ENCODE measurements around the gene MC3R.

DNA sequence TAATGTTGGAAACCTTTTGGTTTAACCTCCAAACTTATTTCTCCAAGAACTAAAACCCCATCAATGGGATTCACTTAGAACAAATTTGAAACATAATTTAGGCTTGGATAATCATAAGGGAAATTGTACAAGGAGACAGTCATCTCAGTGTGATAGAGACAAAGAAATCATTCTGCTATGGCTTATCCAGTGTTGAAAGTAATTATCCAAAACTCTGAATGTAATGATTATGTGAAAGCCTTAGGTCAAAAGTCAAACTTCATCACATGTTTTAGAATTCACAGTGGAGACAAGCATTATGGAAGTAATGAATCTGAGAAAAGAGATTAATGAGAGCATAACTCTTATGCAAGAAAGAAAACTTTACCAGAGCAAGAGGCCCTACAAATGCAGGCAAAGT lies 20.0 kb downstream of the MC3R start:
- TF ChIP-seq POLR2AphosphoS5 (IDR thresholded peaks at IDR 0.05; ENCODE audit: low read depth, low read length) (no peak), TAF1 (IDR thresholded peaks at IDR 0.05; ENCODE audit: low read depth, low read length) (no peak), POLR2A (IDR thresholded peaks at IDR 0.05; ENCODE audit: low read depth, low read length) (no peak), PAX5 (IDR thresholded peaks at IDR 0.05; ENCODE audit: insufficient read depth, low read length, severe bottlenecking) (no peak), SPI1 (IDR thresholded peaks at IDR 0.05; ENCODE audit: low read depth, low read length) (no peak)
